IPS-18a (cell line): ENCODE measurements around the gene PIP4K2C.
"Not testable (repeated sequence)": the region's sequence is repeated elsewhere in the genome, so short reads cannot be mapped to it uniquely, and the experiment has no call there.

Experiments
- H3K27ac ChIP-seq: one replicate; pipeline ENCODE4 v1.5.1; 2013; ENCODE audit warnings: low read length
- H3K27me3 ChIP-seq: one replicate; pipeline ENCODE4 v1.6.1; 2013; ENCODE audit warnings: mild to moderate bottlenecking, low read length; ENCODE audit not compliant: control insufficient read depth, insufficient read depth
- H3K36me3 ChIP-seq: one replicate; pipeline ENCODE4 v1.6.1; 2013; ENCODE audit warnings: low read depth, low read length; ENCODE audit not compliant: control insufficient read depth
- H3K4me1 ChIP-seq: one replicate; pipeline ENCODE4 v1.6.1; 2013; ENCODE audit warnings: low read depth, low read length; ENCODE audit not compliant: control insufficient read depth
- H3K4me3 ChIP-seq: one replicate; pipeline ENCODE4 v1.5.1; 2013; ENCODE audit warnings: low read length
- H3K9ac ChIP-seq: one replicate; pipeline ENCODE4 v1.6.1; 2013; ENCODE audit warnings: mild to moderate bottlenecking, low read length, moderate library complexity
- H3K9me3 ChIP-seq: one replicate; pipeline ENCODE4 v1.6.1; 2013; ENCODE audit warnings: low read depth, low read length; ENCODE audit not compliant: control insufficient read depth

Gene PIP4K2C

DNA sequence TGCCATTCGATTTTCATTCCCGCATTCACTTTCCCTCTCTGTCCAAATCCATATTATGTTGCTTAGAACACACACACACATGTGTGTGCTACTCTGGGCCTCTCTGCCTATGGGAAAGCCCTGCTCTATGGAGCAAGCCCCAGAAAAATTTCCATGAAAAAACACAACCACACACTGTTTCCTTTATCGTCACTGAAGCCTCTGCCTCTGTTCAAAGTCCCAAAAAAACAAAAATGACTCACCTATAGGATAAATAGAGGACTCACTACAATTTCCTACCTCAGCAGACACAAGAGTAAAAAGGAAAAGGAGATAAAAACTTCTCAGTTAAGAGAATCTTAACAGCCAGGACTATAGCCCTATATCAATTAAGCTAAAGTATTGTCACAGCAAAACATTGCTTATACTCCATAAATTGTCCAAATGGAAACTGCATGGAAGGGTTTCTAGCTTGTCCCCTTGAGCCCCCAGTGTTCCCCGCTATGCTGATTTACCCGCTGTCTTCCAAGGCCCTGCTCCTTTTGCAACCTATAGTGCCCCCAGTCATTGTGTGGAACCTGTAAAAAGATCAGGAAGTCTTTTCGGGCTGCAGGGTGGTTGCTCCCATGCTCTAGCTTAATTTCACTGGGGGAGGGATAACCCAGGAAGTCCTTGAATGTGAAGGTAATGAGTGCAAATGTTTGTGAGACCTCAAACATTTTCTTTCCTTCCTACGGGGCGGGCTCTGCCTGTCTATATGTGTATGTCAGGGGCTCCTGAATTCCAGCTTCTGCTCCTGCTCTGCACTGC, 11.1 kb upstream of the PIP4K2C start:
- H3K27me3 ChIP-seq = no peaks in the 10 kb centered on the region
- H3K9me3 ChIP-seq = no peaks in the 10 kb centered on the region
- H3K4me1 ChIP-seq = no peaks in the 10 kb centered on the region
- no peak overlapping the region for H3K9ac ChIP-seq
- H3K4me3 ChIP-seq = no peak overlapping the region
- no peak overlapping the region for H3K27ac ChIP-seq
- H3K36me3 ChIP-seq = peaks cover 54% of the 10 kb centered on the region

GRCh38 chr12:57580466-57580795, 10.6 kb upstream of the PIP4K2C start:
- Histone ChIP-seq H3K9me3 (no peaks in the 10 kb centered on the region), H3K9ac (no peak overlapping the region), H3K4me1 (no peaks in the 10 kb centered on the region), H3K27ac (no peak overlapping the region), H3K36me3 (peaks cover 49% of the 10 kb centered on the region), H3K4me3 (no peak overlapping the region), H3K27me3 (no peaks in the 10 kb centered on the region)

DNA sequence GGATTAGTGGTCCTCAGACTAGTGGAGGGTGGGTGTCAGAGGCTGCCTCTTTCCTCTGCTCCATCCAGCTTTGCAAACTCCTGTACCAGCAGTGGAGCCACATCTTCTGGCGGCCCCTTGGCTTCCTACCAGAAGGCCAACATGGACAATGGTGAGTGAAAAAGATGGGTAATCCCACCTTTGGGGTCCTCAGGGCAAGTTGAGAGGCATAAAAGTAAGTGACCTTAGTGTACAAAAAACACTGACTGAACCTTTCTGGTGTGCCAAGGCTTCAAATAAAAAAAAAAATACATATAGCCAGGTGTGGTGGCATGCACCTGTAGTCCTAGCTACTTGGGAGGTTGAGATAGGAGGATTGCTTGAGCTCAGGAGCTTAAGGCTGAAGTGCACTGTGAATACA, 9.2 kb upstream of the PIP4K2C start:
- Histone ChIP-seq H3K4me1 (no peaks in the 10 kb centered on the region), H3K27me3 (no peaks in the 10 kb centered on the region), H3K27ac (no peak overlapping the region), H3K9ac (no peak overlapping the region), H3K36me3 (peaks cover 35% of the 10 kb centered on the region), H3K4me3 (no peak overlapping the region), H3K9me3 (no peaks in the 10 kb centered on the region)

GRCh38 chr12:57582440-57582839, 8.6 kb upstream of the PIP4K2C start:
- H3K27ac ChIP-seq = no peak overlapping the region
- H3K9me3 ChIP-seq = no peaks in the 10 kb centered on the region
- H3K4me3 ChIP-seq = no peak overlapping the region
- no peaks in the 10 kb centered on the region for H3K4me1 ChIP-seq
- H3K9ac ChIP-seq = no peak overlapping the region
- peaks cover 29% of the 10 kb centered on the region for H3K36me3 ChIP-seq
- no peaks in the 10 kb centered on the region for H3K27me3 ChIP-seq

DNA sequence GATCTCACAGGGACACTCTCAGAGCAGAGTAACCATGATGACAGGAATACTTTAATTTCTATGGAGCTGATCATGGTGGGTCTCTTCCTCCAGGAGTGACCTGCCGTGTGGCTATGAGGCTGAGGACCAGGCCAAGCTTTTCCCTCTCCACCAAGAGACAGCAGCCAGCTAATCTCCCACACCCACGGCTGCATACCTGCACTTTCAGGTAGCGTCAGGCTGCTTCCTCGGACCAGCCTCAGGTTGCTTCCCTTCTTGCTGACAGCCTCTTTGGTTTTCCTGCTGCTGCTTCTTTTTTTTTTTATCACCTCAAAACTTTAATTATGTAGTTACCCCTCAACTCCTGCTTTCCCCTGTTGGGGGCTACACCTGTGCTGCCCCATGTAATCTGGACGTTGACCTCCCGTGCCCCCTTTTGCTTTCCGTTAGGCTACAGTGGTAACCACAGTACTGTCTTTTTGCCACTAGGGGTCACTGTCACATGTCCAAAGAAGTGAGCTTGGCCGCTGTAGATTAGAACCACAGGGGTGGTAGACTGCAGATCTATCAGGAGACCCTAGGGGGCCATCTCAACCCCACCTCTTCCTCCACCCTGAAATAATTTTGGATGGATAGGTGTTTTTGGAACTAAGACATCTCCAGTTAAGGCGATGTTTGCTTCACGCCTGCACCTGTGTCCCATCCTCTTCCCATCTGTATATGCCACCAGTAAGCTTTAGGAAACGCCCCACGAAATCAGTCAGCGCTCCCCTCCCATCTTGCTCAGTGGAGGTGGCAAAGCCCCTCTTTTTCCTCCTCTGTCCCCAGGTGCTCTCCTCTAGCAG, 7.8 kb upstream of the PIP4K2C start:
- Histone ChIP-seq H3K36me3 (peaks cover 21% of the 10 kb centered on the region), H3K4me3 (no peak overlapping the region), H3K4me1 (no peaks in the 10 kb centered on the region), H3K9ac (no peak overlapping the region), H3K27me3 (no peaks in the 10 kb centered on the region), H3K9me3 (no peaks in the 10 kb centered on the region), H3K27ac (no peak overlapping the region)

GRCh38 chr12:57584050-57584449, 6.9 kb upstream of the PIP4K2C start:
- Histone ChIP-seq H3K9ac (no peak overlapping the region), H3K9me3 (no peaks in the 10 kb centered on the region), H3K4me1 (no peaks in the 10 kb centered on the region), H3K36me3 (peaks cover 16% of the 10 kb centered on the region), H3K27ac (no peak overlapping the region), H3K27me3 (no peaks in the 10 kb centered on the region), H3K4me3 (no peak overlapping the region)

- Histone ChIP-seq H3K36me3 (peaks cover 14% of the 10 kb centered on the region), H3K4me3 (no peak overlapping the region), H3K27ac (no peak overlapping the region), H3K9me3 (no peaks in the 10 kb centered on the region), H3K27me3 (no peaks in the 10 kb centered on the region), H3K4me1 (no peaks in the 10 kb centered on the region), H3K9ac (no peak overlapping the region)
These were observed 6.3 kb upstream of the PIP4K2C start for GRCh38 chr12:57584690-57585089.

GRCh38 chr12:57585156-57585555, 5.8 kb upstream of the PIP4K2C start:
- no peaks in the 10 kb centered on the region for H3K9me3 ChIP-seq
- H3K36me3 ChIP-seq = peaks cover 11% of the 10 kb centered on the region
- H3K27me3 ChIP-seq = no peaks in the 10 kb centered on the region
- no peaks in the 10 kb centered on the region for H3K4me1 ChIP-seq
- H3K27ac ChIP-seq = no peak overlapping the region
- H3K9ac ChIP-seq = no peak overlapping the region
- H3K4me3 ChIP-seq = no peak overlapping the region

- H3K4me1 ChIP-seq = no peaks in the 10 kb centered on the region
These were observed 4.9 kb upstream of the PIP4K2C start for GRCh38 chr12:57586128-57586527.

DNA sequence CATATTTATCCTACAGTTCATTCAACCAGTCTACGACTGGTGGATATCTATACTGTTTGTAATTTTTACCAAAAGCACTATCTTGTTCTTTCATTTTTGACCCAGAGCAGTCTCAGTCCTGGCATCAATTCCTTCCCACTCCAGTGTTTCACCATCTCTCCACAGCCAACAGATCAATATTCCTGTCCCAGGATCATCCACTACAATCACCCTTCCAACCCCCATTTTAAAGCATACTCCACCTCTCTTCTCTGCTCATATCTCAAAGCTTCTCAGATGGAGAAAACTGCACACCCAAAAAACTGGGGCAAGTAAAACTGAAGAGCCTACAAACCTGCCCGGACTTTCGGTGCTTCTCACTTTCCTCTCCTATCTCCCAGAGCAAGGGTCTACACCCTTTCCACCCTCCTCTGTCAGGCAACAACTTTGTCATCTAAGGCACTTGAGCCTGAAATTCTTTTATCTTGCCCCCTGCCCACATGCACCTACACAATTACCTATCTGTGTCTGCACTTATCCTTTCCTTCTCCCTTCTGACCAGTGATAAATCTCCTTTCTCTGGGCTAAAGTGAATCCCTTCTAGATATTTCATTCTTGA, 4.1 kb upstream of the PIP4K2C start:
- Histone ChIP-seq H3K9ac (no peak overlapping the region), H3K27me3 (peaks cover 2% of the 10 kb centered on the region), H3K9me3 (no peaks in the 10 kb centered on the region), H3K27ac (no peak overlapping the region), H3K36me3 (peaks cover under 1% of the 10 kb centered on the region), H3K4me3 (no peak overlapping the region), H3K4me1 (peaks cover 3% of the 10 kb centered on the region)

More at GRCh38 chr12:57586128-57586527, 4.9 kb upstream of the PIP4K2C start:
- peaks cover 9% of the 10 kb centered on the region for H3K36me3 ChIP-seq
- H3K9me3 ChIP-seq = no peaks in the 10 kb centered on the region
- H3K4me3 ChIP-seq = no peak overlapping the region
- no peak overlapping the region for H3K27ac ChIP-seq
- H3K27me3 ChIP-seq = no peaks in the 10 kb centered on the region
- H3K9ac ChIP-seq = no peak overlapping the region

DNA sequence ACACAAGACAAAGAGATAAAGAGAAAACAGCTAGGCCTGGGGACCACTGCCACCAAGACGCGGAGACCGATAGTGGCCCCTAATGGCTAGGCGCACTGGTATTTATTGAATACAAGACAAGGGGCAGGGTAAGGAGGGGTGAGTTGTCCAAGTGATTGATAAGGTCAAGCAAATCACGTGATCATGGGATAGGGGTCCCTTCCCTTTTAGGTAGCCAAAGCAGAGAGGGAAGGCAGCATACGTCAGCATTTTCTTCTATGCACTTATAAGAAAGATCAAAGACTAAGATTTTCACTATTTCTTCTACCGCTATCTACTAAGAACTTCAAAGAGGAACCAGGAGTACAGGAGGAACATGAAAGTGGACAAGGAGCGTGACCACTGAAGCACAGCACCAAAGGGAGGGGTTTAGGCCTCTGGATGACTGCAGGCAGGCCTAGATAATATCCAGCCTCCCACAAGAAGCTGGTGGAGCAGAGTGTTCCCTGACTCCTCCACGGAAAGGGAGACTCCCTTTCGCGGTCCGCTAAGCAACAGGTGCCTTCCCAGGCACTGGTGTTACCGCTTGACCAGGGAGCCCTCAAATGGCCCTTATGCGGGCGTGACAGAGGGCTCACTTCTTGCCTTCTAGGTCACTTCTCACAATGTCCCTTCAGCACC, 1.9 kb upstream of the PIP4K2C start:
- not testable (repeated sequence) for H3K9ac ChIP-seq, H3K4me1 ChIP-seq, H3K27ac ChIP-seq, H3K36me3 ChIP-seq, H3K27me3 ChIP-seq, H3K9me3 ChIP-seq, H3K4me3 ChIP-seq
